ENCODE data around the gene FOXN1. TPM values are rescaled to one million over a fixed set of nuclear protein-coding genes. Genes with fewer than 3 reads are reported as not detected.

The FOXN1 gene
- total and polyA plus RNA-seq, 12 donors = not detected

- intact Hi-C loops (cut with DNase I) = no loop called here
- peaks cover 0 to 25% (median 0%) of the 10 kb centered on the region in 7 donors for H3K27me3 ChIP-seq
- H3K4me1 ChIP-seq = no peaks in the 10 kb centered on the region
- no peak for TF ChIP-seq CTCF (IDR thresholded peaks at IDR 0.05)
- H3K9me3 ChIP-seq = no peaks in the 10 kb centered on the region
- no peak overlapping the region for H3K27ac ChIP-seq
- WGBS, 2 donors = 58 to 64% methylated on average over 10 of the region's 10 CpGs
- no peak for ATAC-seq
- H3K36me3 ChIP-seq = no peaks in the 10 kb centered on the region
- H3K4me3 ChIP-seq = no peak overlapping the region
- DNase-seq = no peak
Measured at GRCh38 chr17:28480799-28481571, 25.2 kb upstream of the FOXN1 start.

GRCh38 chr17:28482551-28483199 lies 23.5 kb upstream of the FOXN1 start:
- WGBS, 2 donors = 78 to 80% methylated on average over 10 of the region's 10 CpGs
- TF ChIP-seq CTCF (IDR thresholded peaks at IDR 0.05) = no peak
- intact Hi-C loops (cut with DNase I) = no loop called here
- Histone ChIP-seq H3K27me3 (peaks cover 0 to 24% (median 0%) of the 10 kb centered on the region in 7 donors), H3K4me1 (no peaks in the 10 kb centered on the region), H3K27ac (no peak overlapping the region), H3K36me3 (no peaks in the 10 kb centered on the region), H3K4me3 (no peak overlapping the region), H3K9me3 (no peaks in the 10 kb centered on the region)
- DNase-seq (no peak), ATAC-seq (no peak)

- DNase-seq = no peak
- no peak overlapping the region for H3K4me3 ChIP-seq
Measured at GRCh38 chr17:28484296-28484695, 21.9 kb upstream of the FOXN1 start.

GRCh38 chr17:28485049-28485448 lies 21.1 kb upstream of the FOXN1 start:
- ATAC-seq = no peak
- Histone ChIP-seq H3K27ac (no peak overlapping the region), H3K4me1 (no peaks in the 10 kb centered on the region), H3K36me3 (no peaks in the 10 kb centered on the region), H3K9me3 (no peaks in the 10 kb centered on the region), H3K4me3 (no peak overlapping the region), H3K27me3 (peaks cover 0 to 29% (median 0%) of the 10 kb centered on the region in 7 donors)
- intact Hi-C loops (cut with DNase I) = no loop called here
- WGBS, 2 donors = 86 to 87% methylated on average over 3 of the region's 3 CpGs
- TF ChIP-seq CTCF (IDR thresholded peaks at IDR 0.05) = no peak
- no peak for DNase-seq

More at GRCh38 chr17:28484296-28484695, 21.9 kb upstream of the FOXN1 start:
- intact Hi-C loops (cut with DNase I) = no loop called here
- Histone ChIP-seq H3K36me3 (no peaks in the 10 kb centered on the region), H3K9me3 (no peaks in the 10 kb centered on the region), H3K27me3 (peaks cover 0 to 29% (median 0%) of the 10 kb centered on the region in 7 donors), H3K27ac (no peak overlapping the region), H3K4me1 (no peaks in the 10 kb centered on the region)
- 48 to 61% methylated on average over 2 of the region's 2 CpGs for WGBS, 2 donors
- no peak for TF ChIP-seq CTCF (IDR thresholded peaks at IDR 0.05)
- no peak for ATAC-seq
